Renal pelvis (tissue), 4 donors: ENCODE data around the gene CD96. TPM values are rescaled to one million over a fixed set of nuclear protein-coding genes. Genes with fewer than 3 reads are reported as not detected.
"Not testable (repeated sequence)": the region's sequence is repeated elsewhere in the genome, so short reads cannot be mapped to it uniquely, and the experiment has no call there.

Experiments used
- DNase-seq: peaks from one replicate; pipeline ENCODE4 v3.0.0-alpha.2; 2013
- polyA plus RNA-seq, 3 donors: library from polyadenylated mRNA; unstranded; fragments of 120-200 nt; gene quantifications; one replicate each; pipeline ENCODE4 v1.2.1, GENCODE V29; 2013; ENCODE audit not compliant: insufficient read length in 3 of 3

Gene CD96
- polyA plus RNA-seq, 3 donors: 1.4 to 2.3 (median 1.9) TPM

DNA sequence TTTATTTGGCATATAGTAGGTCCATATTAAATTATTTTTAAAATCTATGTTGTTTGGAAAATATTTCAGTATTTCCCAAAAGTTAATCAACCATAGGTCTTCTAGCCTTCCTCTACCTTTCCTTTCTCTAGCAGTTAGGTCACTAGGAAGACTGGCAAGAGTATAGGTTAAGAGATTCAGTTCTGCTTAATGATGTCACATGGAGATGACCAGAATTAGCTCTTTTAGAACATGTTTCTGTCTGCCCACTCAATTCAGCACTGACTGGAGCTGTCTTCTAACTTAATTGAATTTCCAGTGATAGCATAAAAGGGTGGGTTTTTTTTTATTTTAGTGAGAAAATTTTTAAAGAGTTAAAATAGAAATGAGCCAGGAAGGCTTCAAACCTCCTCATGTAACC lies 76.9 kb downstream of the CD96 start:
- no peak for DNase-seq

DNA sequence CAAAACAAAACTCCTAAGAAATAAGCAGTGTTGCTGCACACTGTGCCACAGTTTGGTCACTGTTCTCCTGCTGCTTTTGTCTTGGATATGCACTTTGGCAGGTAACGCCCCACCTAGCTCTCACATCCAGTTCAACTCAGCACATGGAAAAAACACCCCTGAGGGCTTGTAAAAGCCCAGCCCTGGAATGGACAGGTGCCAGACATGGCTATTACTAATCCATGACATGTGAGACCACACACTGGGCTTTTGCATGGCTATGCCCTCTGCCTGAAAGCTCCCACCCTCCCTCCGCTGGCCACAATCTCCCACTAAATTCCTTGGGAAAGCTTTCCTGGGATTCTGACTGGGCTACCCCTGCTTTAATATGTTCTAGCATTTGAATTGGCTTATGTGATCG lies 77.8 kb downstream of the CD96 start:
- no peak for DNase-seq

DNA sequence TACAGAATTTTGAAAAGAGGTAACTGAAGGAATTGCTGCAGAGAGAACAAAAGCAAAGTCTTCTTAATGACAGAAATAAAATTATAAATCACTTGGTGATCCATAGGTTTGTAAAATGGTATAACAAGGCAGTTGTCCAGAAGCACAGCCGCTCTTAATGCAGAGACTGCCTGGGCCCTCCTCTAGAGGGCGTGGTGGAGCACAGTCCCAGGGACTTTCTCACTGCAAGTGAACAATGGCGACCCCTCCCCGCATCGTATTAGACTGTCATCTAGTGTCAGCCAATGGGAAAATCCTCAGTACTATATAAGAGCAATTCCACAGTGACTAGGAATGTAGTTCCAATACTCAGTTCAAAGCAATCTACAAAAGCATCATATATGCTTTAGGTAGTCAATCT lies 79.5 kb downstream of the CD96 start:
- no peak for DNase-seq

DNA sequence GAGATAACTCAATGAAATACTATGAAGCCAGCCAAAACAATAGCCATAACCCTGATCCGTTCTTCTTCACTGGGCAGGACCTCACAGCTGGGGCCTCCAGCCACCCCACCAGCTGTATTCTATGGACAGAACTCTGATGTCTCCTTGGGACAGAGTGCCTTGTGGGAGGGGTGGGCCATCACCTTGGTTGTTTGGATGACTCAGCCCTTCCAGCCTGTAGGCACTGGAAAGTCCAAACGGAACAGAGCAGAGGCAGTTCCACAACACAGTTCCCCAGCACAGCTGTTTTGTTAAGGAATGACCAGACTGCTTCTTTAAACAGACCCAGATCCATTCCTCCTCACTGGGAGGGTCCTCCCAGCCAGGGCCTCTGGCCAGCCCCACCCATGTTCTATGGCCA lies 85.1 kb downstream of the CD96 start:
- DNase-seq: no peak

DNA sequence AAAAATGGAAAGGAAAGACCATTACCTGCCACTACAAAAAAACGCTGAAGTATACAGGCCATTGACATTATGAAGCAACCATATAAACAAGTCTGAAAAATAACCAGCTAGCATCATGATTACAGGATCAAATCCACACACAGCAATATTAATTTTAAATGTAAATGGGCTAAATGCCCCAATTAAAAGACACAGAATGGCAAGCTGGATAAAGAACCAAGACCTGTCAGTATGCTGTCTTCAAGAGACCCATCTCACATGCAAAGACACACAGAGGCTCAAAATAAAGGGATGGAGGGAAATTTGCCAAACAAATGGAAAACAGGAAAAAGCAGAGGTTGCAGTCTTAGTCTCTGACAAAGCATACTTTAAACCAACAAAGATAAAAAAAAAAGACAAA lies 87.0 kb downstream of the CD96 start:
- not testable (repeated sequence) for DNase-seq

DNA sequence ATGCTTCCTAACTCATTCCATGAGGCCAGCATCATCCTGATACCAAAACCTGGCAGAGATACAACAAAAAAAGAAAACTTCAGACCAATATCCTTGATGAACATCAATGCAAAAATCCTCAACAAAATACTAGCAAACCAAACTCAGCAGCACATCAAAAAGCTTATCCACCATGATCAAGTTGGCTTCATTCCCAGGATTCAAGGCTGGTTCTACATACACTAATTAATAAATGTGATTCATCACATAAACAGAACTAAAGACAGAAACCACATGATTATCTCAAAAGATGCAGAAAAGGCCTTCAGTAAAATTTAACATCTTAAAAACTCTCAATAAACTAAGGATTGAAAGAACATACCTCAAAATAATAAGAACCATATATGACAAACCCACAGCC lies 88.6 kb downstream of the CD96 start:
- DNase-seq: not testable (repeated sequence)

DNA sequence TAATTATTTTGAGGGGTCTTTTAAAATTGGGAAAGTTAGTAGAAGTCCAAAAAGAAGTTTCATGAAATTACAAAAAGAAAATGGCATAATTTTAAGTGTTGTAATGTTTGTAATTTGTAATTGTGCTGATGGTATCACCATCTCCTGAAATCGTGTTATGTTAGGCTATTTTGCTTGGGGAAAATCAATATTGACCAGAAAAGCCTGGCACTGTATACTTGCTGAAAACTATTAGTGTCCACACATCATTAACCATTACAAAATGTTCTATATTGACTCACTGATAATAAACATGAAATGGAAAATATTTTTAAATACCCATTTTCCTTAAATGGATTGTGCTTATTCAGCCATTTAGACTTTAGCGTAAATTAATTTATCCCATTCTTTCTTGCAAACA lies 93.4 kb downstream of the CD96 start:
- no peak for DNase-seq

DNA sequence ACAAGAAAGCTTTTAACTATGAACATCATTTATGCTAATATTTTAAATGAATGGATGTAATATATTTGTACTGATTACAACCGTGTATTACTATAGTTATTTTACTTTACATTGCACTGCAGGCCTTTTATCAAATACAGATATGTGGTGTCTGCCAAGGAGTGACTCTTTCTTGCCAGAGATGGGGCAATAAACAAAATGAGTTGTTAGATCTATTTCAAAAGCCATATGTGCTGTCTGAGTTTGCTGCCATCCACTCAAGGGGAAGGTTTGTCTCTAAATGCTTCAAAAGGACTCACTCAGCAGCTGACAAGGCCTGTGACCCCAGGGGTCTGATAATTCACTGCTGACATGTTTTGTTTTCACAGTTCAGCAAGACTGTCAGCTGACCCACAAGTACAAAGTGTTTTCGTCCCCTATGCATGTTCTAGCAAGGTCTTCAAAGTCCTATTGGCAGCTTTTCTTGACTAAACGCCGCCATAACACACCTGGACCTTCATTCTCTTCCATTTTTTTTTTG lies 94.4 kb downstream of the CD96 start:
- DNase-seq: peak; percentile 20

DNA sequence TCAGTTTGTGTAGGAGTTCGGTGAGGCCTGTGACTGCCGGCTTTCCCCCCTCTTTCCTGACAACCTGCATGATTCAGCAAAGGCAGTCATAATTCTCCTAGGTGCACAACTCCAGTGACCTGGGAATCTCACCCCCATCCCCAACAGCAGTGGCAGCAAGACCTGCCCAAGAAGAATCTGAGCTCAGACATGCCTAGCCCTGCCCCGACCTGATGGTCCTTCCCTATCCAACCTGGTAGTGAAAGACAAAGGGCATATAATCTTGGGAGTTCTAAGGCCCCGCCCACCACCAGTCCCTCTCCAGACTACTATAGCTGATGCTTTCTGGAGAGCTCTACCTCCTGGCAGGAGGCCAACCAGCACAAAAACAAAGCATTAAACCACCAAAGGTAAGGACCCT lies 97.3 kb downstream of the CD96 start:
- DNase-seq: no peak

DNA sequence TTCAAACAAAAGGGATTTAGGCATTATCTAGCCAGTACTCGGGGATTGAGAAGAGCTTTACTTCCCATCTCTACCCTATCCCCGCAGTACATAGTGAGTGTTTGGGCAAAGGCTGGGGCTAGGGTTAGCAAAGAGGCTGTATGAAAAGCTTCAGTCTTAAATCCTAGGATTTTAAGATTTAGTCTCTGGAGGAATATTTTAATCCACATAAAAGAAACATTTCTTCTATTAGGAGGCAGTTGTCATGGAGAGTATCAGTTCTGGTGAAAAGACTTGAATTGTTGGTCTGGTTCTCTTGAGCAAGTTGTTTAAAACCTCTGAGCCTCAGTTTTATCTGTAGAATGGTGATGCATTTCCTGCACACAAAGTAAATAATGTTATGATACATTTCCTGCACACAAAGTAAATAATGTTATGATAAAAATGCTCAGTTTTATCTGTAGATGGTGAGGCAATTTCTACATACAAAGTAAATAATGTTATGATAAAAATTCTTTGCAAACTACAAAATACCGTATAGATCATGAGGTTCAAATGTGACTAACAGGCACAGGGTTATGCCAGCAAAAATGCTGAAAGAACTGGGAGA lies 107.1 kb downstream of the CD96 start:
- DNase-seq: no peak

DNA sequence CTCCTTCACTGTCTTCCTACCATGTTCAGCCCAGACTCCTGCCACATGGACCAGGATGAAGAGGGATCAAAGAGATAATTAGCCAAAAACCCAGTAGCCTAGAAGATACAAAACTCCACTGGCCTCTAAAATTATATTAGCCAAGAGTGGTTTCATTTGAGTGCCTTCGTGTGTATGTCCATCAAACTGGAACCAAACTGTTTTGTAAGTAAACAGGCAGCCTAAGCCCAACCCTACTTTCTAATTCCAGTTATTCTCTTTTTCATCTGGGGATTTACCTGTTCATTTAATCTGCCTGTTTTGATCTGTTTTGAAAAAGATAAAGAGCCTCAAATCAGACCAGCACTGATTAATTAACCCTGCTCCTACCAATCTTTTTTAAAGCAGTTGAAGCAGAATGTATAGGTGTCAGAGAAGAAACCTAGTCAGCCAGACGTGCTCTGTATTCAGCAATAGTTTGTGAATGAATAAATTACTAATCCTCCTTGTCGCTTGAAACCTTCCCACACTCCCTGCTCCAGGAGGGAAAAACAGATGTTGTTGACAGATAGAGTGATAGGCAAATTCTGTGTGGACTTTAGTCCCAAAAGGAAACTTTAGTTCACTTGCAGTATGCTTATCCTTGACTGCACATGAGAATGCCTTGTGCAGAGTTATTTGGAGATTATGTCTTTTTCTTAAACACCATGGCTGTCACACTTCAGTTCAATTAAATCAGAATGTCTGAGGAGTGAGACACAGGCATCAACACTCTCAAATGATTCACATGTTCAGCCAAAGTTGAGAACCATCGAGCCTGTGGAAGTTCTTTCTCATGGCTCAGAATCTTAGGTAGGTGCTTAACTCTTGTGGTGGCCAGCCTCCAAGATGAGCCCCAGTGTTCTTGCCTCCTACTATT lies 108.6 kb downstream of the CD96 start:
- DNase-seq: no peak

DNA sequence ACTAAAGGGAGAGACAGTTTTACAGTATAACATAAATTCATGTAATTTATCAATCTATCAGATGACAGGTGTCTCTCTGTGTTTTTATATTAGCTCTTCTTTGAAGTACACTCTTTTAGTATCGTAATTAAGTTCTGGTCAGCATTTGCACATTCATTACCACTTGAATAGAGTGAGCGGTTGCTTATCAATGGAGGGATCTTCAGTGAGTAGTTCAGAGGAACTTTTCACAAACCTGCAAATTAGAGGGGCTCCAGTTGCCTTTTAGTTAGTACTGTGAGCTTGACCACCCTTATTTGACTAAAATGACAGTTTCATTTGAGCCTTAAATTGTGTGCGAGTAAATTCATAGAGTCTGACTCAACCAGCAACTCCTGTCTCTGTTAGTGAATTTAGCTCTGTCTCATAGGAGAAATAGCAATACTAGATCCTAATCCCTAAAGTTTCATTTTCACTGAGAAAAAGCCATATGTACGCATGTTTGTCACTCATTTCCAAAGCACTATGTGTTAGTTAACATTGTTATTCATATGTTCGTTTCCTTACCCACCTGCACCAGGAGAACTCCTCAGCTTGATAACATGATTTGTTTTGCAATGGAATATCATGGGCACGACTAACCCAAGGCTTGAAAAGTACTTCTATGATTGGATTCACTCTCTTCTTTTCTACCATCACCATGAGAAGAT lies 110.6 kb downstream of the CD96 start:
- no peak for DNase-seq

DNA sequence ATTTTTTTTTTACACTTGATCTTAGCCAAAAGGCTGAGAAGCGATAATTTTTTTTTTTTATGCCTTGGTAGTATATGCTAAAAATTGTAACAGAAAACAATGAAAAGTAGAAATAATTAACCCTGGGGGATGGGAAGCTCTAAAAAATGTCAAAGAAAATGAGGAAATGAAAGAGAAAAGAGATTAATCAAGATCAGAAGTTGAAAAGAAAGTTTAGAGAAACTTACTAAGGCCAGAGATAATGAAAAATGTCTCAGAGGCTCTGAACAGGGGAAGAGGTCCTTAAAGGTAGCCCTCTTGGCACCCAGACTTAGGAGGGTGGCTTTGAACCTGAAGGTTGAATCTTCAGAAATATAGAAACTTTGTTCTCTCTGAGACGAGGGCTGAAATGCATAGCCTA lies 111.8 kb downstream of the CD96 start:
- no peak for DNase-seq

DNA sequence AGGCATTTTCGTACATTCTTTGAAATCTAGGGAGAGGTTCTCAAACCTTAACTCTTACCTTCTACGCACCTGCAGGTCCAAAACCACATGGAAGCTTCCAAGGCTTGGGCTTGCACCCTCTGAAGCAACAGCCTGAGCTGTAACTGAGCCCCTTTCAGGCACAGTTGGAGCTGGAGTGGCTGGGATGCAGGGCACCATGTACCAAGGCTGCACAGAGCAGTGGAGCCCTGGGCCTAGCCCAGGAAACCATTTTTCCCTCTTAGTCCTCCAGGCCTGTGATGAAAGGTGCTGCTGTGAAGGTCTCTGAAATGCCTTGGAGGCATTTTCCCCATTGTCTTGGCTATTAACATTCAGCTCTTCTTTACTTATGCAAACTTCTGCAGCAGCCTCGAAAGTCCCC lies 120.0 kb downstream of the CD96 start:
- no peak for DNase-seq

DNA sequence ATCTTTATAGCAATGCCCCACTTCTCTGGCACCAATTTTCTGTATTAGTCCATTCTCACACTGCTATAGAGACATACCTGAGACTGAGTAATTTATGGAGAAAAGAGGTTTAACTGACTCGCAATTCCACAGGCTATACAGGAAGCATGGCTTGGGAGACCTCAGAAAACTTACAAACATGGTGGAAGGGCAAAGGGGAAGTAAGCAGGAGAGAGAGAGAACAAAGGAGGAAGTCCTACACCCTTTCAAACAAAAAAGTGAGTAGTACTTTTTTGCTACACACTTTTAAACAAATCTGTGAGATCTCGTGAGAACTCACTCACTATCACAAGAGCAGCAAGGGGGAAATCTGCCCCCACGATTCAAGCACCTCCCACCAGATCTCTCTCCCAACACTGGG lies 120.9 kb downstream of the CD96 start:
- DNase-seq: no peak

DNA sequence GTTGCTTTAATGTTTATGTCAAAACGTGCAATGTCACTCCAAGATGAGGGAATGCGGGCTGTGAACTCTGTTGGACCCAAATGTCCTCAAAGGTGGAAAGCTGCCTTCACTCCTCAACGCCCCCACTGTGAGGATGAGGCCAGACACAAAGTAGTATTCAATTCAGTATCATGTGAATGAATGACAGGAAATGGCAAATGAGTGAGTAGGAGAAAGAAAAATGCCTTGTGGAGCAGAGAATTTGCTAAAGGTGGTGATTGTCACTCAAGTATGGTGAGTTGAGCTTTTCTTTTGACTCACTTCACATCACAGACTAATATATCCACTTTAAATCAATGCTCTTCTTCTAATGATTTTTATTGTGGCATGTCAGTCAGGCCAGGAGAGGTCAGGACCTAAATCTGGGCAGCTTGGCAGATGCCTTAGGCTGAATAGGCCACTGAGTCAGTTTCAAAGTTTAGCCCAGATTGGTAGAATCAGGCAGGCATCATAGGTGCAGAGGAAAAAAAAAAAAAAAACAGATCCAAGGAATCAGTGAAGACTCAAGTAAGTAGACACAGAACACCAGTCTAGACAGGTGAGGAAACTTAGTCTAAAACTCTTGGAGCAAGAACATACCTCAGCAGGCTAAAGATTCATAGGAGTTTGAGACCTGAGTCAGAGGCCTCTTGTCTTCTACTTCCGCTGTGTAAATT lies 124.2 kb downstream of the CD96 start:
- DNase-seq: no peak

DNA sequence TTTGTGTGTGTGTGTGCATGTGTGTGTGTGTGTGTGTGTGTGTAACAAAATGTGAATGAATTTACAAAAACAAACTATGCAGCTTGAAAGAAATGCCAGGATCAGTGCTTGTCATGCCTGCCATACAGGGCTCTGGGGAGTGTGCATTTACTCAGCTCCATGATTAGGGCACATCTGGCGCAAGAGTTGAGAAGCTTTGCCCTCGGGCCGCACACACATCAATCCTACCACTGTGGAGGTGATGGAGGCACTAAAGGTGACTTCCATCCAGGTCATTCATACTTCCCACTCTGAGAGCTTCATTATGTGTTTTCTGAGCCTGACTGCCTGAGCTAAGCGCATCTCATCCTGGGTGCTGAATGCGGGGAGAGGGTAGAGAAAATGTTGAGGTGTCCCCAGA lies 125.2 kb downstream of the CD96 start:
- DNase-seq: no peak

DNA sequence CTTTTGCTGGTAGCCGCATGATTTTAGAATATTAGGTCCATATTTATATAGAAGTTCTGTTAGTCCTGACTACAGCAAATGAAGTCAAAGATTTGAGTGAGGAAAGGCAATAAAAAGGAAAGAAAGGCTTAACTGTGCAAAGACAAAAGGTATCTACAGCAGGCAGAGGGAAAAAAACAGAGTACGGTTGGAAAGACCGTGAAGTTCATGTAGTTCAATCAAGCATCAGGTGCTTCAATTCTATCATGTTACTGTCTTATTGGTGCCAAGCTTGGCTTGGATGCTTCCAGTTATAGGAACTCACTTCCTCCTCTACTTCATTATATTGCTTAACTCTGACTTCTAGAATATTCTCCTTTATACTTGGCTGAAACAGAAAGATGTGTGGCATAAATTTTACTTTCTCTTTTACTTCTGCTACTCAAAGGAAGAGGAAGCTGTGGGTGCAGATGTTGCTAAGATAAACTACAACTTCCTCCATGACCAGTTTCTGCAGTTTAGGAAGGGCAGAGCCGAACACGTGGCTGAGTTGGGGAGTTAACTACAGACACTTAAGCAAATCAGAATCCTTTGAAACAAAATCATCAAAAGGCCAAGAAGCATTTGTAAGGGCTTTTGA lies 125.7 kb downstream of the CD96 start:
- no peak for DNase-seq

DNA sequence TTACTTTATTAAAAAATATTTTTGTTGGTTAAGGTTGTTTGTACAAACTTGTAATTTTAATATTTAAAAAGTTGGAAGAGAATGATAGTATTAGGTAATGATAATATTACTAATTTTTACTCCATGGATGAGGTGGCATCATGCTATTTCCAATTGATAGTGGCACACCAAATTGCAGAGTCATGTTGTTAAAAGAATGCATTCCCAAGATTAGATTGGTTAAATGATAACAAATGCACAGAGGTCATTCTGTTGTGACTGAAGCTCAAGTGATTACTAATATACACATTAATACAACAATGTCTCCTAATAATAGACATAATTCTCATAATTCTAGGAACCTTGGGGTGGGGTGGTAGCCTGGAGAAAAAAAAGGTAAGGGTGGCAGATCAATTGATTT lies 126.3 kb downstream of the CD96 start:
- no peak for DNase-seq

DNA sequence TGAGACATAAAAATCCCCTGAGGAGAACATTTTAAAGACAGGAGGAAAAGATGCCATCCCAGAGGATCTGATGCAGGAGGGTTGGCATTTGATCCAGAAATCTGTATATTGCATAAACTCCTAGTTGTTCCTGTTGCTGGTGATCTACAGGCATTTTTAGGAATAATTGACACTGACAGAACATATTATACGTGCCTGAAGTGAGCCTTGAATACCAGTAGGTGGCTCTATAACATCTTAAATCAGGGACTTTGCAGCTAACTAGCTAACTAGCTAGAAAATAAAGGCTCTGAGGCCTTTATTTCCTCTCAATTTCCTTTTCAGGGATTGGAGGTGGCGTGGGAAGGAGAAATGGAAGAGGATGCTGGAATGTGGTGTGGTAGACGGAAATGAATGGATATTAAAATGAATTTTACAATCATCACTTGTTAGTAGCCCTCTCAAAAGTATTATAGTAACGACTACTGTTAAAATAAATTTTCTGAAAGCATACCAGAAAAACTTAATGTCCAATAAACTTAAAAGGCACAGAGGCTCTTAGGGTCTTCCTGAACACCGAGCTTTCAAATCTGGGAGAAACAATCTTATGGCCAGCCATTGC lies 127.0 kb downstream of the CD96 start:
- DNase-seq: peak; percentile 26

DNA sequence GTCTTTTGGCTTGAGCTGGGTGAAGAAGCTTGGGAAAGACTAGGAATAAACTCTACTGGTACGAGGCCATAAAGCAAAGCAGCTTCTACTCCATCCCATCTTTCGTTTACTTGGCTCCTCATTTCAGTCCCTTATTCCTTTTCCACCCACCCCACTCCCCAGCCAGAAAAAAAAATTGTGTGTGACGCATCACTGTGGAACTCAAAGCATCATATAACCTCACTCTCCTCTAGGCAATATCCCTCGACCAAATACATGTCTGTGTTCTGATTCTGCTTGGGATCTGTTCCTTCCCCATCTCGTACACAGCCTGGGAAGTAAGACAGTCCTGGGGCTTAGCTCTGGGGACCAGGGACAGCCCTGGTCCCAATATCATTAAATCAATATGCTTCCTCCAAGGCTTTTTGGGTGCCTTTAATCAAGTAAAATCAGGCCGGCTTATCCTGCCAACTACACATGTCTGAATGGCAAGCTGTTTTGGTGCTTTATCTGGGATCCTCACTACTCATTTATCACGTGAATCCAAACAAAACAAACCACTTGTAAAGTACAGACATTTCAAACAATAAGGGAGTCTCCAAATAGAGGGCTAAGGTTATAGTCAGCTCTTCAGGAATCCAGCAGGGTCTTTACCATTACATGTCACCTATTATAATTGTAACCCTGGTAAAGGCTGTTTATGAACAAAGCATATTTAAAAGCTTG lies 128.1 kb downstream of the CD96 start:
- DNase-seq: no peak
